Activated CD8-positive, alpha-beta T cell treated with anti-CD3 and anti-CD28 coated beads for 36 hours (primary cell): ENCODE results near the gene SHFL. TPM values are rescaled to one million over a fixed set of nuclear protein-coding genes. Genes with fewer than 3 reads are reported as not detected.

ENCODE experiments used
- ATAC-seq: fragments of 200-7000 bp; cut with Tn5 transposase; one replicate; pipeline ENCODE4 v1.10.0; 2021; ENCODE audit warnings: mild to moderate bottlenecking, moderate library complexity
- CTCF ChIA-PET: fragments of 350-600 bp; sonication (Branson Sonifier 250); formaldehyde crosslinking; loops from one replicate; lab custom pipeline; 2021; ENCODE audit warnings: antibody characterized with exemption; lab: Charles Lee
- POLR2A ChIA-PET: fragments of 350-600 bp; sonication (Branson Sonifier 250); formaldehyde crosslinking; loops from one replicate; lab custom pipeline; 2021; ENCODE audit warnings: antibody characterized with exemption; lab: Charles Lee
- DNase-seq: peaks from one replicate; pipeline ENCODE4 v3.0.0-alpha.2; 2020
- H3K27ac Mint-ChIP-seq: one replicate; pipeline ENCODE4 v1.8.0; 2021; ENCODE audit warnings: mild to moderate bottlenecking, mixed read lengths
- H3K27me3 Mint-ChIP-seq: one replicate; pipeline ENCODE4 v1.8.0; 2021; ENCODE audit warnings: mixed read lengths
- H3K36me3 Mint-ChIP-seq: one replicate; pipeline ENCODE4 v1.8.0; 2021; ENCODE audit warnings: low read depth, mixed read lengths
- H3K4me1 Mint-ChIP-seq: one replicate; pipeline ENCODE4 v1.8.0; 2021; ENCODE audit warnings: low read depth, mixed read lengths
- H3K4me3 Mint-ChIP-seq: one replicate; pipeline ENCODE4 v1.8.0; 2021; ENCODE audit warnings: mild to moderate bottlenecking, moderate library complexity, mixed read lengths
- H3K9me3 Mint-ChIP-seq: one replicate; pipeline ENCODE4 v1.8.0; 2021; ENCODE audit warnings: mixed read lengths
- CTCF ChIP-seq: fragments of 200-600 bp; IDR thresholded peaks from one replicate; pipeline ENCODE4 v1.8.0; 2022; ENCODE audit warnings: antibody characterized with exemption, mild to moderate bottlenecking
- intact Hi-C: fragments of 100-400 bp; cut with micrococcal nuclease; formaldehyde crosslinking; loops from one replicate; pipeline ENCODE4 v1.10.0; 2022
- total RNA-seq, 2 experiments: library from RNA; stranded (reverse); gene quantifications; one replicate each; pipeline ENCODE4 v1.2.3, GENCODE V29; 2021

The SHFL gene
- total RNA-seq, 2 experiments from 2014 or later: 45.6 to 49.5 TPM

- POLR2A ChIA-PET: interaction anchor here (0.6 to 27.0 kb wide), 8 partner anchors 6 to 275 kb away, joined by 3 to 521 read pairs (median 8); partner anchors contain the start of genes ANGPTL6, DNMT1, EIF3G and P2RY11
Observed at GRCh38 chr19:10105509-10106099, 19.5 kb downstream of the SHFL start.

GRCh38 chr19:10106100-10106936, 20.2 kb downstream of the SHFL start, which contains the start of gene PPAN:
Gene PPAN, plus strand, starts transcription at chr19:10106362. Its CDS starts 33 bp downstream, at chr19:10106395.
- DNase-seq (peak; percentile 99), ATAC-seq (peak; percentile 58)
- Mint-ChIP-seq H3K4me3 (peak within 1 kb of the TSS; percentile 97), H3K27ac (peak within 1 kb of the TSS; percentile 100), H3K27me3 (no peaks in the 10 kb centered on the region), H3K36me3 (peaks cover 44% of the 10 kb centered on the region), H3K9me3 (no peaks in the 10 kb centered on the region), H3K4me1 (peaks cover 58% of the 10 kb centered on the region)
- intact Hi-C loops: no loop called here
- CTCF ChIA-PET: interaction anchor here (1.1 to 5.9 kb wide), 4 partner anchors 8 to 175 kb away, joined by 3 to 43 read pairs (median 8); partner anchors contain the start of gene EIF3G
- POLR2A ChIA-PET: interaction anchor here (0.6 to 27.0 kb wide), 9 partner anchors 7 to 274 kb away, joined by 3 to 521 read pairs (median 5); partner anchors contain the start of genes ANGPTL6, DNMT1, EIF3G and ICAM1
- no peak for TF ChIP-seq CTCF

More at GRCh38 chr19:10105509-10106099, 19.5 kb downstream of the SHFL start:
- H3K27ac Mint-ChIP-seq: peak overlapping the region; percentile 100
- TF ChIP-seq CTCF: no peak
- ATAC-seq (peak; percentile 50), DNase-seq (peak; percentile 95)
- intact Hi-C loops: no loop called here
- H3K36me3 Mint-ChIP-seq: peaks cover 40% of the 10 kb centered on the region
- peaks cover 55% of the 10 kb centered on the region for H3K4me1 Mint-ChIP-seq
- no peaks in the 10 kb centered on the region for H3K27me3 Mint-ChIP-seq
- no peaks in the 10 kb centered on the region for H3K9me3 Mint-ChIP-seq
- CTCF ChIA-PET: interaction anchor here (1.2 to 10.2 kb wide), 4 partner anchors 8 to 14 kb away, joined by 3 to 128 read pairs (median 28); partner anchors contain the start of genes EIF3G and P2RY11
- H3K4me3 Mint-ChIP-seq: peak overlapping the region; percentile 97

- TF ChIP-seq CTCF: no peak
- ATAC-seq: no peak
- ChIA-PET POLR2A (interaction anchor here (0.7 to 27.0 kb wide), 6 partner anchors 7 to 225 kb away, joined by 3 to 521 read pairs (median 9); partner anchors contain the start of genes ANGPTL6, EIF3G, P2RY11 and PPAN), CTCF (interaction anchor here (0.9 to 5.9 kb wide), 4 partner anchors 10 to 176 kb away, joined by 3 to 43 read pairs (median 8); partner anchors contain the start of gene EIF3G)
- H3K9me3 Mint-ChIP-seq: no peaks in the 10 kb centered on the region
- no peak for DNase-seq
- intact Hi-C loops: no loop called here
- peak overlapping the region; percentile 100 for H3K27ac Mint-ChIP-seq
- peaks cover 53% of the 10 kb centered on the region for H3K36me3 Mint-ChIP-seq
- H3K4me3 Mint-ChIP-seq: peak overlapping the region; percentile 97
- H3K27me3 Mint-ChIP-seq: no peaks in the 10 kb centered on the region
- peaks cover 61% of the 10 kb centered on the region for H3K4me1 Mint-ChIP-seq
Observed at GRCh38 chr19:10107254-10107653, 21.1 kb downstream of the SHFL start.

GRCh38 chr19:10107817-10108367, 21.8 kb downstream of the SHFL start:
- Mint-ChIP-seq H3K4me3 (peak overlapping the region; percentile 97), H3K4me1 (peaks cover 61% of the 10 kb centered on the region), H3K9me3 (no peaks in the 10 kb centered on the region), H3K36me3 (peaks cover 58% of the 10 kb centered on the region), H3K27ac (peak overlapping the region; percentile 100), H3K27me3 (no peaks in the 10 kb centered on the region)
- intact Hi-C loops: no loop called here
- DNase-seq: no peak
- TF ChIP-seq CTCF: no peak
- ChIA-PET POLR2A (interaction anchor here (0.7 to 27.0 kb wide), 8 partner anchors 7 to 296 kb away, joined by 3 to 521 read pairs (median 4); partner anchors contain the start of genes ANGPTL6, EIF3G, P2RY11 and PPAN), CTCF (interaction anchor here (0.9 to 5.9 kb wide), 4 partner anchors 10 to 175 kb away, joined by 3 to 43 read pairs (median 8); partner anchors contain the start of gene EIF3G)
- ATAC-seq: no peak
